ENCODE data around the gene FGF14.

Gene FGF14

GRCh38 chr13:102392481-102393209 is 9.2 kb downstream of the FGF14 start:
- TF ChIP-seq GATA3 (IDR thresholded peaks at IDR 0.05; ENCODE audit: low read depth, low read length) = no peak
- no peak for TF ChIP-seq GATA2 (IDR thresholded peaks at IDR 0.05; ENCODE audit: low read depth, low read length)

- TF ChIP-seq GATA3 (IDR thresholded peaks at IDR 0.05; ENCODE audit: low read depth, low read length) = no peak
- no peak for TF ChIP-seq GATA2 (IDR thresholded peaks at IDR 0.05; ENCODE audit: low read depth, low read length)
Observed at GRCh38 chr13:102386461-102386860, 15.4 kb downstream of the FGF14 start.

GRCh38 chr13:102380012-102380411 is 21.8 kb downstream of the FGF14 start:
- no peak for TF ChIP-seq GATA3 (IDR thresholded peaks at IDR 0.05; ENCODE audit: low read depth, low read length)
- TF ChIP-seq GATA2 (IDR thresholded peaks at IDR 0.05; ENCODE audit: low read depth, low read length) = no peak

GRCh38 chr13:102376318-102376717 is 25.5 kb downstream of the FGF14 start:
- TF ChIP-seq GATA3 (IDR thresholded peaks at IDR 0.05; ENCODE audit: low read depth, low read length) = no peak
- TF ChIP-seq GATA2 (IDR thresholded peaks at IDR 0.05; ENCODE audit: low read depth, low read length) = no peak

GRCh38 chr13:102374726-102375125 is 27.1 kb downstream of the FGF14 start:
- TF ChIP-seq GATA2 (IDR thresholded peaks at IDR 0.05; ENCODE audit: low read depth, low read length) (no peak), GATA3 (IDR thresholded peaks at IDR 0.05; ENCODE audit: low read depth, low read length) (no peak)

GRCh38 chr13:102374233-102374632 is 27.6 kb downstream of the FGF14 start:
- TF ChIP-seq GATA3 (IDR thresholded peaks at IDR 0.05; ENCODE audit: low read depth, low read length) (no peak), GATA2 (IDR thresholded peaks at IDR 0.05; ENCODE audit: low read depth, low read length) (no peak)

GRCh38 chr13:102373221-102373620 is 28.6 kb downstream of the FGF14 start:
- TF ChIP-seq GATA3 (IDR thresholded peaks at IDR 0.05; ENCODE audit: low read depth, low read length) (no peak), GATA2 (IDR thresholded peaks at IDR 0.05; ENCODE audit: low read depth, low read length) (no peak)

GRCh38 chr13:102369302-102369701 is 32.5 kb downstream of the FGF14 start:
- TF ChIP-seq GATA2 (IDR thresholded peaks at IDR 0.05; ENCODE audit: low read depth, low read length) (no peak), GATA3 (IDR thresholded peaks at IDR 0.05; ENCODE audit: low read depth, low read length) (no peak)

- TF ChIP-seq GATA3 (IDR thresholded peaks at IDR 0.05; ENCODE audit: low read depth, low read length) (no peak), GATA2 (IDR thresholded peaks at IDR 0.05; ENCODE audit: low read depth, low read length) (no peak)
Observed at GRCh38 chr13:102367836-102368235, 34.0 kb downstream of the FGF14 start.

GRCh38 chr13:102361113-102361512 is 40.7 kb downstream of the FGF14 start:
- TF ChIP-seq GATA2 (IDR thresholded peaks at IDR 0.05; ENCODE audit: low read depth, low read length) (no peak), GATA3 (IDR thresholded peaks at IDR 0.05; ENCODE audit: low read depth, low read length) (no peak)

- TF ChIP-seq GATA3 (IDR thresholded peaks at IDR 0.05; ENCODE audit: low read depth, low read length) (no peak), GATA2 (IDR thresholded peaks at IDR 0.05; ENCODE audit: low read depth, low read length) (no peak)
Observed at GRCh38 chr13:102359264-102359663, 42.6 kb downstream of the FGF14 start.

GRCh38 chr13:102355251-102355650 is 46.6 kb downstream of the FGF14 start:
- TF ChIP-seq GATA3 (IDR thresholded peaks at IDR 0.05; ENCODE audit: low read depth, low read length) (no peak), GATA2 (IDR thresholded peaks at IDR 0.05; ENCODE audit: low read depth, low read length) (no peak)

GRCh38 chr13:102354011-102354410 is 47.8 kb downstream of the FGF14 start:
- TF ChIP-seq GATA3 (IDR thresholded peaks at IDR 0.05; ENCODE audit: low read depth, low read length) = no peak
- no peak for TF ChIP-seq GATA2 (IDR thresholded peaks at IDR 0.05; ENCODE audit: low read depth, low read length)

GRCh38 chr13:102351521-102351920 is 50.3 kb downstream of the FGF14 start:
- TF ChIP-seq GATA2 (IDR thresholded peaks at IDR 0.05; ENCODE audit: low read depth, low read length) (no peak), GATA3 (IDR thresholded peaks at IDR 0.05; ENCODE audit: low read depth, low read length) (no peak)

- no peak for TF ChIP-seq GATA3 (IDR thresholded peaks at IDR 0.05; ENCODE audit: low read depth, low read length)
- TF ChIP-seq GATA2 (IDR thresholded peaks at IDR 0.05; ENCODE audit: low read depth, low read length) = no peak
Observed at GRCh38 chr13:102347490-102347889, 54.4 kb downstream of the FGF14 start.

GRCh38 chr13:102346769-102347168 is 55.1 kb downstream of the FGF14 start:
- TF ChIP-seq GATA2 (IDR thresholded peaks at IDR 0.05; ENCODE audit: low read depth, low read length) = no peak
- no peak for TF ChIP-seq GATA3 (IDR thresholded peaks at IDR 0.05; ENCODE audit: low read depth, low read length)
